ENCODE results near the gene SCYL2. TPM values are rescaled to one million over a fixed set of nuclear protein-coding genes. Genes with fewer than 3 reads are reported as not detected.
"Not testable (repeated sequence)": the region's sequence is repeated elsewhere in the genome, so short reads cannot be mapped to it uniquely, and the experiment has no call there.

The SCYL2 gene
- total and polyA plus RNA-seq, 10 of the 15 experiments (the other 5 are each of a cell fraction or from before 2014, with no cell fraction given): 5.4 to 34.3 (median 26.9) TPM

DNA sequence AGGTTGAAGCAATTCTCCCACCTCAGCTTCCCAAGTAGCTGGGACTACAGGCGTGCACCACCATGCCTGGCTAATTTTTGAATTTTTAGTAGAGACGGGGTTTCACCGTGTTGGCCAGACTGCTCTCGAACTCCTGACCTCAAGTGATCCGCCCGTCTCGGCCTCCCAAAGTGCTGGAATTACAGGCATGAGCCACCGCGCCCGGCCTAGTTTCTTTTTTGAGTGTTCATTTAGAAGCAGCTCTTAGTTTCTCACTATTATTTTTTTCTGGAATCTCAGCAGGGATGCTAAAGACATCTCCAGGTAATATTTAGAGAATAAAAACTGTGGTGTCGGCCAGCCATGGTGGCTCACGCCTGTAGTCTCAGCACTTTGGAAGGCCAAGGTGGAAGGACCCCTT is 17.6 kb downstream of the SCYL2 start:
- SMC1A ChIA-PET (ENCODE audit: uncharacterized antibody, unreplicated experiment): interaction anchor here (0.8 to 2.9 kb wide), 5 partner anchors 12 to 18 kb away, joined by 3 to 10 read pairs (median 3); partner anchors contain the start of genes DEPDC4 and SCYL2
- H3K4me1 ChIP-seq (ENCODE audit: control insufficient read depth, insufficient read depth, low read length); H3K27me3 ChIP-seq (replicated peaks in 1 of 2; ENCODE audit: control insufficient read depth in 2 of 2, insufficient read depth in 2 of 2, low read length in 1 of 2); H2AFZ ChIP-seq (ENCODE audit: control insufficient read depth, low read depth, low read length); H3K79me2 ChIP-seq (ENCODE audit: control insufficient read depth, insufficient read depth, low read length); H3K36me3 ChIP-seq (ENCODE audit: control insufficient read depth in 2 of 2, insufficient read depth in 2 of 2, low read length in 1 of 2); FAIRE-seq; H3K9me3 ChIP-seq (replicated peaks; ENCODE audit: control insufficient read depth, insufficient read depth, low read length); in situ Hi-C loops (cut with MboI); BruUV-seq (replicated peaks); H3K4me2 ChIP-seq (ENCODE audit: control insufficient read depth, insufficient read depth); intact Hi-C loops (cut with micrococcal nuclease; ENCODE audit: unreplicated experiment); RAD21 ChIA-PET (ENCODE audit: unreplicated experiment); H3K27ac ChIP-seq (ENCODE audit: control insufficient read depth, insufficient read depth); H3K9ac ChIP-seq (ENCODE audit: control insufficient read depth, insufficient read depth, low read length); H4K20me1 ChIP-seq (ENCODE audit: control insufficient read depth, insufficient read depth); ATAC-seq; DNase-seq (ENCODE audit: low read depth, low spot score); H3K4me3 ChIP-seq: not testable (repeated sequence)
- POLR2A ChIA-PET: interaction anchor here (2.4 kb wide), 1 partner anchor 17 kb away, joined by 12 read pairs; the partner anchor contains the start of genes DEPDC4 and SCYL2
- CTCF ChIA-PET: interaction anchor here (0.6 to 1.9 kb wide), 5 partner anchors 8 to 1546 kb away, joined by 3 to 10 read pairs (median 3); partner anchors contain the start of genes DEPDC4, GNPTAB and SCYL2
- 98% methylated on average over 12 of the region's 12 CpGs for WGBS (ENCODE audit: insufficient coverage, insufficient replicate concordance, low lambda C conversion rate, missing lambda C conversion rate)

DNA sequence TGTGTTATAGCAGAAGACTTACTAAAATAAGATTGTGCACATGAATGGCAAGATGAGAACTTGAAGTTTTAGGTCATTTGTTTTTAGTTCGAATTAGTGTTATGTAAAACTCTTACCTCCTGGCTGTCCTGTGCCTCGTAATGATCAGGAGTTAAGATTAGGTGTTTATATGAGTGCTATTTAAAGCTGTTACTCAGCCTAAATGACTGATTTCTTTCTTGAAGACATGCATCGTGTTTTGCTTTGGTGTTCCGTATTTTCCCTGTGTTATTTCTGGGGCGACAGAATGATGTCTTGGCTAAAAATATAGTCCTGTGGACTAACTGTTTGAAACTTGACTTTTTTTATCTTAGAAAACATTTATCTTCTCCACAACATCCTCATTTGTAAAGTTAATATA is 22.1 kb downstream of the SCYL2 start:
- no peaks in the 10 kb centered on the region for H4K20me1 ChIP-seq (ENCODE audit: control insufficient read depth, insufficient read depth)
- H3K4me3 ChIP-seq: no peak overlapping the region
- H3K27me3 ChIP-seq (replicated peaks in 1 of 2; ENCODE audit: control insufficient read depth in 2 of 2, insufficient read depth in 2 of 2, low read length in 1 of 2): no peaks in the 10 kb centered on the region
- in situ Hi-C loops (cut with MboI) (no loop called here), intact Hi-C loops (cut with micrococcal nuclease; ENCODE audit: unreplicated experiment) (no loop called here)
- H3K9me3 ChIP-seq (replicated peaks; ENCODE audit: control insufficient read depth, insufficient read depth, low read length): no peaks in the 10 kb centered on the region
- ChIA-PET POLR2A (interaction anchor here (0.6 kb wide), 1 partner anchor 226 kb away, joined by 5 read pairs; no protein-coding TSS in a partner anchor), SMC1A (ENCODE audit: uncharacterized antibody, unreplicated experiment) (interaction anchor here (0.8 to 1.2 kb wide), 3 partner anchors 10 to 49 kb away, joined by 3 read pairs; no protein-coding TSS in a partner anchor), CTCF (interaction anchor here (1.3 kb wide), 1 partner anchor 17 kb away, joined by 3 read pairs; no protein-coding TSS in a partner anchor), RAD21 (ENCODE audit: unreplicated experiment) (no interaction called here)
- no peak for FAIRE-seq
- DNase-seq (ENCODE audit: low read depth, low spot score): no peak
- no peak overlapping the region for H3K4me2 ChIP-seq (ENCODE audit: control insufficient read depth, insufficient read depth)
- ATAC-seq: no peak
- peaks cover 0 to 3% of the 10 kb centered on the region in 2 experiments; a peak in 2 of 4 replicates for H3K36me3 ChIP-seq (ENCODE audit: control insufficient read depth in 2 of 2, insufficient read depth in 2 of 2, low read length in 1 of 2)
- H3K4me1 ChIP-seq (ENCODE audit: control insufficient read depth, insufficient read depth, low read length): no peaks in the 10 kb centered on the region
- no TSS peak for BruUV-seq (replicated peaks)
- 97% methylated on average over 5 of the region's 5 CpGs for WGBS (ENCODE audit: insufficient coverage, insufficient replicate concordance, low lambda C conversion rate, missing lambda C conversion rate)
- no peak overlapping the region for H3K9ac ChIP-seq (ENCODE audit: control insufficient read depth, insufficient read depth, low read length)
- H3K79me2 ChIP-seq (ENCODE audit: control insufficient read depth, insufficient read depth, low read length): no peaks in the 10 kb centered on the region
- no peak overlapping the region for H3K27ac ChIP-seq (ENCODE audit: control insufficient read depth, insufficient read depth)
- H2AFZ ChIP-seq (ENCODE audit: control insufficient read depth, low read depth, low read length): no peak overlapping the region
- TF ChIP-seq ASH2L (IDR thresholded peaks at IDR 0.05; ENCODE audit: borderline replicate concordance, low read depth) (no peak), RAD21 (IDR thresholded peaks at IDR 0.05; ENCODE audit: insufficient read depth, low read depth, low read length) (no peak), TCF7 (IDR thresholded peaks at IDR 0.05; ENCODE audit: borderline replicate concordance) (no peak), SRF (IDR thresholded peaks at IDR 0.05; ENCODE audit: low read depth in 2 of 2, low read length in 2 of 2) (no peak), EP300 (IDR thresholded peaks at IDR 0.05; ENCODE audit: borderline replicate concordance in 1 of 2, control insufficient read depth in 1 of 2, low read depth in 2 of 2, low read length in 2 of 2) (no peak), BRCA1 (IDR thresholded peaks at IDR 0.05; ENCODE audit: low read depth, low read length) (no peak), GATAD2B (conservative IDR thresholded peaks at IDR 0.05; ENCODE audit: low read depth) (no peak), ZZZ3 (IDR thresholded peaks at IDR 0.05; ENCODE audit: control insufficient read depth, insufficient read length, low read depth) (no peak), HCFC1 (IDR thresholded peaks at IDR 0.05; ENCODE audit: low read length) (no peak)
- TF ChIP-seq, protein P1, sequence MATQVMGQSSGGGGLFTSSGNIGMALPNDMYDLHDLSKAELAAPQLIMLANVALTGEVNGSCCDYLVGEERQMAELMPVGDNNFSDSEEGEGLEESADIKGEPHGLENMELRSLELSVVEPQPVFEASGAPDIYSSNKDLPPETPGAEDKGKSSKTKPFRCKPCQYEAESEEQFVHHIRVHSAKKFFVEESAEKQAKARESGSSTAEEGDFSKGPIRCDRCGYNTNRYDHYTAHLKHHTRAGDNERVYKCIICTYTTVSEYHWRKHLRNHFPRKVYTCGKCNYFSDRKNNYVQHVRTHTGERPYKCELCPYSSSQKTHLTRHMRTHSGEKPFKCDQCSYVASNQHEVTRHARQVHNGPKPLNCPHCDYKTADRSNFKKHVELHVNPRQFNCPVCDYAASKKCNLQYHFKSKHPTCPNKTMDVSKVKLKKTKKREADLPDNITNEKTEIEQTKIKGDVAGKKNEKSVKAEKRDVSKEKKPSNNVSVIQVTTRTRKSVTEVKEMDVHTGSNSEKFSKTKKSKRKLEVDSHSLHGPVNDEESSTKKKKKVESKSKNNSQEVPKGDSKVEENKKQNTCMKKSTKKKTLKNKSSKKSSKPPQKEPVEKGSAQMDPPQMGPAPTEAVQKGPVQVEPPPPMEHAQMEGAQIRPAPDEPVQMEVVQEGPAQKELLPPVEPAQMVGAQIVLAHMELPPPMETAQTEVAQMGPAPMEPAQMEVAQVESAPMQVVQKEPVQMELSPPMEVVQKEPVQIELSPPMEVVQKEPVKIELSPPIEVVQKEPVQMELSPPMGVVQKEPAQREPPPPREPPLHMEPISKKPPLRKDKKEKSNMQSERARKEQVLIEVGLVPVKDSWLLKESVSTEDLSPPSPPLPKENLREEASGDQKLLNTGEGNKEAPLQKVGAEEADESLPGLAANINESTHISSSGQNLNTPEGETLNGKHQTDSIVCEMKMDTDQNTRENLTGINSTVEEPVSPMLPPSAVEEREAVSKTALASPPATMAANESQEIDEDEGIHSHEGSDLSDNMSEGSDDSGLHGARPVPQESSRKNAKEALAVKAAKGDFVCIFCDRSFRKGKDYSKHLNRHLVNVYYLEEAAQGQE (IDR thresholded peaks at IDR 0.05; ENCODE audit: low read depth, low read length): no peak
- TF ChIP-seq, protein P2, sequence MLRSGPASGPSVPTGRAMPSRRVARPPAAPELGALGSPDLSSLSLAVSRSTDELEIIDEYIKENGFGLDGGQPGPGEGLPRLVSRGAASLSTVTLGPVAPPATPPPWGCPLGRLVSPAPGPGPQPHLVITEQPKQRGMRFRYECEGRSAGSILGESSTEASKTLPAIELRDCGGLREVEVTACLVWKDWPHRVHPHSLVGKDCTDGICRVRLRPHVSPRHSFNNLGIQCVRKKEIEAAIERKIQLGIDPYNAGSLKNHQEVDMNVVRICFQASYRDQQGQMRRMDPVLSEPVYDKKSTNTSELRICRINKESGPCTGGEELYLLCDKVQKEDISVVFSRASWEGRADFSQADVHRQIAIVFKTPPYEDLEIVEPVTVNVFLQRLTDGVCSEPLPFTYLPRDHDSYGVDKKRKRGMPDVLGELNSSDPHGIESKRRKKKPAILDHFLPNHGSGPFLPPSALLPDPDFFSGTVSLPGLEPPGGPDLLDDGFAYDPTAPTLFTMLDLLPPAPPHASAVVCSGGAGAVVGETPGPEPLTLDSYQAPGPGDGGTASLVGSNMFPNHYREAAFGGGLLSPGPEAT (IDR thresholded peaks at IDR 0.05; ENCODE audit: low read depth): no peak

Data from GM12878 (cell line).